Peyer's patch (tissue), 4 donors: ENCODE measurements around the gene LRRC74A.

Source experiments
- POLR2A ChIP-seq, 2 donors: fragments of 450-650 bp; IDR thresholded peaks; one replicate each; pipeline ENCODE4 v1.5.1; 2017; ENCODE audit warnings: antibody characterized with exemption in 2 of 2, mild to moderate bottlenecking in 2 of 2, moderate library complexity in 2 of 2
- TF ChIP-seq, protein P1 (sequence below), 6 experiments: fragments of 450-650 bp in 4 of 6; fragments of 200-600 bp in 2 of 6; sonication (generic) in 1 of 6; IDR thresholded peaks; one replicate each; pipeline ENCODE4 v1.5.1; 2017 to 2019; ENCODE audit warnings: antibody characterized with exemption in 6 of 6, mild to moderate bottlenecking in 3 of 6, moderate library complexity in 1 of 6

DNA sequence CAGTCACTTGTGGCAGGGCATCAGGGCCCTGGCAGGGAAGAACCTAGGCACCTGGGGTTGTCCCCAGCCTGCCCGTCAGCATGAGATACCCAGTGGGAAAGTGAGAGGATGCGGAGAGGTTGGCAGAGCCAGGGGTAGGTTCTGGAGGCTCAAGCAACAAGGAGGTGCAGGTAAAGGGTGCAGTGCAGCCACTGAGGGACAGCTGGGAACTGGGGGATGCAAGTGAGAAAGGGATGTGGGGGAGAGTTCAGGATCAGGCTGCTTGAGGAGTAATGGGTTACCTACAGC is 46.2 kb upstream of the LRRC74A start:
- TF ChIP-seq, protein P1, sequence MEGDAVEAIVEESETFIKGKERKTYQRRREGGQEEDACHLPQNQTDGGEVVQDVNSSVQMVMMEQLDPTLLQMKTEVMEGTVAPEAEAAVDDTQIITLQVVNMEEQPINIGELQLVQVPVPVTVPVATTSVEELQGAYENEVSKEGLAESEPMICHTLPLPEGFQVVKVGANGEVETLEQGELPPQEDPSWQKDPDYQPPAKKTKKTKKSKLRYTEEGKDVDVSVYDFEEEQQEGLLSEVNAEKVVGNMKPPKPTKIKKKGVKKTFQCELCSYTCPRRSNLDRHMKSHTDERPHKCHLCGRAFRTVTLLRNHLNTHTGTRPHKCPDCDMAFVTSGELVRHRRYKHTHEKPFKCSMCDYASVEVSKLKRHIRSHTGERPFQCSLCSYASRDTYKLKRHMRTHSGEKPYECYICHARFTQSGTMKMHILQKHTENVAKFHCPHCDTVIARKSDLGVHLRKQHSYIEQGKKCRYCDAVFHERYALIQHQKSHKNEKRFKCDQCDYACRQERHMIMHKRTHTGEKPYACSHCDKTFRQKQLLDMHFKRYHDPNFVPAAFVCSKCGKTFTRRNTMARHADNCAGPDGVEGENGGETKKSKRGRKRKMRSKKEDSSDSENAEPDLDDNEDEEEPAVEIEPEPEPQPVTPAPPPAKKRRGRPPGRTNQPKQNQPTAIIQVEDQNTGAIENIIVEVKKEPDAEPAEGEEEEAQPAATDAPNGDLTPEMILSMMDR (IDR thresholded peaks at IDR 0.05) = no peak
- no peak for TF ChIP-seq POLR2A (IDR thresholded peaks at IDR 0.05)
